AG09319 (cell line): ENCODE results near the gene TOP2A.

ENCODE experiments used
- DNase-seq: peaks from one replicate; pipeline ENCODE4 v3.0.0-alpha.2; 2010; ENCODE audit warnings: low read depth; ENCODE audit errors: extremely low read depth
- CTCF ChIP-seq: IDR thresholded peaks from 2 replicates; pipeline ENCODE4 v1.5.1; 2011; ENCODE audit warnings: low read depth, mild to moderate bottlenecking, inconsistent platforms, low read length, moderate library complexity

Gene TOP2A

DNA sequence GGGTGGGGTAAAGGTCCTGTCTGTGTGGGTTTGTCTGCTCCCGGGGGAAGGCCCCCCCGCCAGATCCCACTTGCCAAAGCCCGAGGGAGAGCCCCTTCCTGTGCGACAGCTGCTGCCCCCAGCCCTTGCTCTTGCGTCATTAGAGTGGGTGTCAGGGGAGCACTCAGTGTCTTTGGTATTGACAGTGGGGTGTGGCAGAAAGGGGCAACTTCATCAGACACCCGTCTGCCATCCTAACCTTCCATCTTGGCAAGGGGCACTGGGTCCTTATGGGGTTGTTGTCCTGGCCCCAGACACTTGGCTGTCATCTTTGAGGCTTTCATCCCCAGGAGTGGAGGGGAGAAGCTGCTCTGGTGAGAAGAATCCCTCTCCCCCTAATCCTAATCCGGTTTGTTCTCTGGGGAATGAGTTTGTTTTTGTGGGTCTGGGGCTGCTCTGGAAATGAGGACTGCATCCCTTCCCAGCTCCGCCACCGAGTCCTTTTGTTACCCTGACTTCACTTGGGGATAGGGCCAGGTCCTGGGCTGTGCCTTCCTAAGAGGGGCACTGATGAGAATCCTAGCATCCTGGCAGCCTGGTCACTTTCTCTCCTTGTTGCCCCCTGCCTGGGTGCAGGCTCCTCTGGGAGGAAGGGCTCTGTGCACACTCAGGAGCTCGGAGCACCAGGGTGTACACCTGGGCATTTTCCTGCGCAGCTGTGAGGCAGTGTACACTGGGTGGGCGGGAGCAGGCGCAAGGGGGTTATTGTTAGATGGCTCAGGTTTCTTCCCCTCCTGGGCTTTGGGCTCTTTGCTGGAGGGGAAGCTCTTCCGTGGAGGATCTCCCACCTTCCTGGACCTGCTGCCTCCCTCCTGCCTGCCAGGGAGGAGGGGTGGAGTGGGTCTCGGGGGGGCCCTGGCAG, 74.2 kb downstream of the TOP2A start:
- DNase-seq, result no peak
- TF ChIP-seq CTCF, result no peak

- DNase-seq, result no peak
- no peak for TF ChIP-seq CTCF
Observed at GRCh38 chr17:40342504-40343218, 75.0 kb downstream of the TOP2A start.

GRCh38 chr17:40341808-40342503, 75.7 kb downstream of the TOP2A start:
- DNase-seq, result no peak
- TF ChIP-seq CTCF, result no peak

DNA sequence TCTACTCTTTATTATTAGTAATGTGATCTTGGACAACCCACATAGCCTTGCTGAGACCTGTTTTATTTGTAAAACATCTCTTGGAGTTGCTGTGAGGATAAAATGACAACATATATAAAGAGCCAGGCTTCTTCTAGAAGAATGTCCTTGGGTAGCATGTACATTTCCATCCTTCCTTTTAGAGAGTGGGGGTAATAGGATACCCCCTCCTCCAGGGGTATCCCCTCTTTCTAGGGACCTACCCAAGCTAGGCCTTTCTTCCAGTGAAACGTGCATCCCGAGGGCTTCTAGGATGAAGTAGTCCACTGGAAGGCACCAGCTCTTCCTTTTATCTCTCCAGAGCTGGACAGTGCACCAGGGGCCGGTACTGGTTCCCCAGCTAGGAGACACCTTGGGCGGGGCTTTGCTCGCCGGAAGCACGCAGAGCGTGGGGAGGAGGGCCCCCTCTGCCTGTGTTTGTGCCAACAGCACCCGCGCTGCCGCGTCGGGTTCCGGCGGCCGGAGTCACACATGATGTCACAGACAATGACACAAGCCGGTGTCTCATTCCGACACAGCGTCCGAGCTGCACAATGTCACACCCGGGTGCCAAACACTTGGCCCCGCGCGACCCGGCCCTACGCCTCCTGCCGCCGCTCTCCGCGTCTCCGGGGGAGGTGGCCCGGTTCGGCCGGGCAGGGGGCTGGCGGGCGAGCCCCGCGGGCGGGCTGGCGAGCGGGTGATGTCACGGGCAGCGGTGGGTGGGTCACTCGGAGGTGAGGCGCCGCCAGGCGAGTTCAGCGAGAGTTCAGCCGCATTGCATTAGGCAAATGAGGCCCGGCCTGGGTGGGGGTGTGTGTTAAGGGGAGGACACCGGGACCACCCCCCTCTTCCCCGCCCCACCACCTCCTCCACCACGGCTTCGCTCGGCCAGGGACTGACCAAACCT, 76.6 kb downstream of the TOP2A start:
- no peak for DNase-seq
- no peak; the same call in none of the 2 replicates for TF ChIP-seq CTCF

DNA sequence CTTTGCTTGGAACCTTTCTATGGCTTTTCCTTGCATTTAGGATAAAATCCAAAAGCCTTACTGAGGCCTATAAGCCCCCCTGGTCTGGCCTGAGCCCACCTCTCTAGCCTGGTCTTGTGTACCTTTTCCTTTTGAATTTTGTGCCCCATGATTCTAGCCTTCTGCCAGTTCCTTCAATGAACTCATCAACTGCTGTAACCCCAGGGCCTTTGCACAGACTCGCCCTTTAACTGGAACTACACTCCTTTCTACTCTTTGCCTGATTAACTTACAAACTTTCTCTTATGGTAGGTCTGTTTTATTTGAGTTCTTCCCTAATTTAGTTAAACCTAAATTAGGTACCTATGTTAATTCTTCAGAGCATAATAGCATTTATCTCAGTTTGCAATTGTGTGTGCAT, 77.4 kb downstream of the TOP2A start:
- no peak for DNase-seq
- no peak for TF ChIP-seq CTCF

GRCh38 chr17:40338941-40339649, 78.6 kb downstream of the TOP2A start:
- TF ChIP-seq CTCF, result no peak

More at GRCh38 chr17:40338941-40339649, 78.6 kb downstream of the TOP2A start:
- no peak for DNase-seq
